ENCODE data around the gene RBM17.

Gene RBM17

GRCh38 chr10:6146921-6147320 is 58.1 kb downstream of the RBM17 start:
- Histone ChIP-seq H3K9ac (no peak overlapping the region), H3K4me2 (ENCODE audit: low read length) (no peak overlapping the region), H2AFZ (no peak overlapping the region), H3K27ac (peak overlapping the region; percentile 57), H3K4me3 (ENCODE audit: low read depth, low read length) (no peak overlapping the region), H3K9me3 (ENCODE audit: control insufficient read depth, low read length) (no peaks in the 10 kb centered on the region), H3K4me1 (peaks cover 17% of the 10 kb centered on the region), H3K79me2 (peaks cover 27% of the 10 kb centered on the region), H3K27me3 (ENCODE audit: control insufficient read depth, insufficient read depth, low read length) (no peaks in the 10 kb centered on the region), H3K36me3 (ENCODE audit: control insufficient read depth, insufficient read depth, low read length) (no peaks in the 10 kb centered on the region)
- TF ChIP-seq CTCF (IDR thresholded peaks at IDR 0.05): no peak

GRCh38 chr10:6148251-6148701 is 59.4 kb downstream of the RBM17 start:
- no peaks in the 10 kb centered on the region for H3K36me3 ChIP-seq (ENCODE audit: control insufficient read depth, insufficient read depth, low read length)
- no peak overlapping the region for H3K4me2 ChIP-seq (ENCODE audit: low read length)
- no peaks in the 10 kb centered on the region for H3K9me3 ChIP-seq (ENCODE audit: control insufficient read depth, low read length)
- TF ChIP-seq CTCF (IDR thresholded peaks at IDR 0.05): no peak
- H3K79me2 ChIP-seq: peaks cover 34% of the 10 kb centered on the region
- H3K4me1 ChIP-seq: peaks cover 17% of the 10 kb centered on the region
- no peak overlapping the region for H3K27ac ChIP-seq
- H3K9ac ChIP-seq: no peak overlapping the region
- H3K27me3 ChIP-seq (ENCODE audit: control insufficient read depth, insufficient read depth, low read length): no peaks in the 10 kb centered on the region
- no peak overlapping the region for H3K4me3 ChIP-seq (ENCODE audit: low read depth, low read length)
- H2AFZ ChIP-seq: no peak overlapping the region

- Histone ChIP-seq H3K4me1 (peaks cover 12% of the 10 kb centered on the region), H2AFZ (no peak overlapping the region), H3K9me3 (ENCODE audit: control insufficient read depth, low read length) (no peaks in the 10 kb centered on the region), H3K4me3 (ENCODE audit: low read depth, low read length) (no peak overlapping the region), H3K36me3 (ENCODE audit: control insufficient read depth, insufficient read depth, low read length) (no peaks in the 10 kb centered on the region), H3K27ac (no peak overlapping the region), H3K27me3 (ENCODE audit: control insufficient read depth, insufficient read depth, low read length) (no peaks in the 10 kb centered on the region), H3K79me2 (peaks cover 36% of the 10 kb centered on the region), H3K9ac (no peak overlapping the region), H3K4me2 (ENCODE audit: low read length) (no peak overlapping the region)
- TF ChIP-seq CTCF (IDR thresholded peaks at IDR 0.05): no peak
Measured at GRCh38 chr10:6148908-6149307, 60.1 kb downstream of the RBM17 start.

- Histone ChIP-seq H3K79me2 (peaks cover 37% of the 10 kb centered on the region), H3K9me3 (ENCODE audit: control insufficient read depth, low read length) (no peaks in the 10 kb centered on the region), H3K36me3 (ENCODE audit: control insufficient read depth, insufficient read depth, low read length) (no peaks in the 10 kb centered on the region), H3K27ac (peak overlapping the region; percentile 6), H3K4me1 (peaks cover 5% of the 10 kb centered on the region), H2AFZ (no peak overlapping the region), H3K9ac (no peak overlapping the region), H3K4me3 (ENCODE audit: low read depth, low read length) (no peak overlapping the region), H3K4me2 (ENCODE audit: low read length) (no peak overlapping the region), H3K27me3 (ENCODE audit: control insufficient read depth, insufficient read depth, low read length) (no peaks in the 10 kb centered on the region)
- TF ChIP-seq CTCF (IDR thresholded peaks at IDR 0.05): peak; percentile 63
Measured at GRCh38 chr10:6151087-6151977, 62.5 kb downstream of the RBM17 start.

All from parathyroid adenoma (tissue), 2 donors.